Body of pancreas (tissue), 4 donors: ENCODE data around the gene CACNG7. TPM values are rescaled to one million over a fixed set of nuclear protein-coding genes. Genes with fewer than 3 reads are reported as not detected.
"Not testable (repeated sequence)": the region's sequence is repeated elsewhere in the genome, so short reads cannot be mapped to it uniquely, and the experiment has no call there.

Experiments used
- ATAC-seq: fragments of 150-250 bp; one replicate; pipeline ENCODE4 v1.9.1; 2016
- DNase-seq, 4 donors: peaks; one replicate each; pipeline ENCODE4 v3.0.0-alpha.2; 2019
- H3K27ac ChIP-seq, 4 donors: fragments of 200-600 bp; sonication (generic); 1 replicate in 3 of 4; 2 replicates in 1 of 4; pipeline versions ENCODE4 v1.5.1 to v1.6.1; 2016 to 2019; ENCODE audit warnings: mild to moderate bottlenecking in 1 of 4, mixed read lengths in 1 of 4, moderate library complexity in 1 of 4
- H3K27me3 ChIP-seq, 2 donors: fragments of 200-600 bp; sonication (generic); one replicate each; pipeline ENCODE4 v1.6.0; 2016; ENCODE audit warnings: mild to moderate bottlenecking in 1 of 2
- H3K36me3 ChIP-seq, 2 donors: fragments of 200-600 bp; sonication (generic); replicated peaks in 1 of 2; 2 replicates each; pipeline ENCODE4 v1.5.1; 2016; ENCODE audit warnings: low read depth in 2 of 2; ENCODE audit not compliant: insufficient read depth in 1 of 2
- H3K4me1 ChIP-seq: fragments of 200-600 bp; sonication (generic); one replicate; pipeline ENCODE4 v1.6.0; 2016
- H3K4me3 ChIP-seq, 2 donors: fragments of 200-600 bp; sonication (generic); 1 replicate in 1 of 2; 2 replicates in 1 of 2; pipeline ENCODE4 v1.5.1; 2016 to 2019
- H3K9me3 ChIP-seq, 3 donors: fragments of 200-600 bp; sonication (generic); 1 replicate in 2 of 3; 2 replicates in 1 of 3; pipeline ENCODE4 v1.5.1; 2016
- POLR2A ChIP-seq, 3 donors: fragments of 450-650 bp; IDR thresholded peaks; one replicate each; pipeline ENCODE4 v1.6.1; 2016; ENCODE audit warnings: antibody characterized with exemption in 3 of 3, mild to moderate bottlenecking in 2 of 3
- WGBS, 2 donors: methylation state at CpG; one replicate each; pipeline ENCODE4 v1.1.5; 2017; 5-methylcytosine and 5-hydroxymethylcytosine counted together
- intact Hi-C: fragments of 100-400 bp; cut with DNase I; formaldehyde crosslinking; loops from one replicate; pipeline ENCODE4 v1.15.1; 2023
- total RNA-seq, 2 donors: library from RNA; depleted of rRNA; stranded (reverse); fragments of >200 nt; gene quantifications; one replicate each; pipeline ENCODE4 v1.1.0, GENCODE V29; 2016
- TF ChIP-seq, protein P1 (sequence below), 7 experiments: fragments of 450-650 bp in 4 of 7; fragments of 200-600 bp in 3 of 7; sonication (generic) in 3 of 7; IDR thresholded peaks; one replicate each; pipeline ENCODE4 v1.5.1; 2016 to 2019; ENCODE audit warnings: antibody characterized with exemption in 7 of 7

Gene CACNG7
- total RNA-seq, 2 donors from 2014 or later: not detected

GRCh38 chr19:53947624-53948023 is 38.5 kb downstream of the CACNG7 start:
- ATAC-seq: no peak
- Histone ChIP-seq H3K4me3 (no peak overlapping the region), H3K4me1 (no peaks in the 10 kb centered on the region), H3K36me3 (no peaks in the 10 kb centered on the region), H3K27me3 (peaks cover 0 to 5% of the 10 kb centered on the region in 2 donors), H3K9me3 (no peaks in the 10 kb centered on the region), H3K27ac (no peak overlapping the region)
- TF ChIP-seq, protein P1, sequence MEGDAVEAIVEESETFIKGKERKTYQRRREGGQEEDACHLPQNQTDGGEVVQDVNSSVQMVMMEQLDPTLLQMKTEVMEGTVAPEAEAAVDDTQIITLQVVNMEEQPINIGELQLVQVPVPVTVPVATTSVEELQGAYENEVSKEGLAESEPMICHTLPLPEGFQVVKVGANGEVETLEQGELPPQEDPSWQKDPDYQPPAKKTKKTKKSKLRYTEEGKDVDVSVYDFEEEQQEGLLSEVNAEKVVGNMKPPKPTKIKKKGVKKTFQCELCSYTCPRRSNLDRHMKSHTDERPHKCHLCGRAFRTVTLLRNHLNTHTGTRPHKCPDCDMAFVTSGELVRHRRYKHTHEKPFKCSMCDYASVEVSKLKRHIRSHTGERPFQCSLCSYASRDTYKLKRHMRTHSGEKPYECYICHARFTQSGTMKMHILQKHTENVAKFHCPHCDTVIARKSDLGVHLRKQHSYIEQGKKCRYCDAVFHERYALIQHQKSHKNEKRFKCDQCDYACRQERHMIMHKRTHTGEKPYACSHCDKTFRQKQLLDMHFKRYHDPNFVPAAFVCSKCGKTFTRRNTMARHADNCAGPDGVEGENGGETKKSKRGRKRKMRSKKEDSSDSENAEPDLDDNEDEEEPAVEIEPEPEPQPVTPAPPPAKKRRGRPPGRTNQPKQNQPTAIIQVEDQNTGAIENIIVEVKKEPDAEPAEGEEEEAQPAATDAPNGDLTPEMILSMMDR (IDR thresholded peaks at IDR 0.05): no peak
- TF ChIP-seq POLR2A (IDR thresholded peaks at IDR 0.05): no peak
- intact Hi-C loops: no loop called here
- 46 to 57% methylated on average over 5 of the region's 5 CpGs for WGBS, 2 donors
- DNase-seq: no peak

GRCh38 chr19:53948611-53949010 is 39.5 kb downstream of the CACNG7 start:
- H3K27ac ChIP-seq, intact Hi-C loops, DNase-seq, H3K4me3 ChIP-seq, ATAC-seq, H3K4me1 ChIP-seq, H3K36me3 ChIP-seq, H3K27me3 ChIP-seq, H3K9me3 ChIP-seq: not testable (repeated sequence)
- 52 to 66% methylated on average over 5 of the region's 5 CpGs for WGBS, 2 donors

DNA sequence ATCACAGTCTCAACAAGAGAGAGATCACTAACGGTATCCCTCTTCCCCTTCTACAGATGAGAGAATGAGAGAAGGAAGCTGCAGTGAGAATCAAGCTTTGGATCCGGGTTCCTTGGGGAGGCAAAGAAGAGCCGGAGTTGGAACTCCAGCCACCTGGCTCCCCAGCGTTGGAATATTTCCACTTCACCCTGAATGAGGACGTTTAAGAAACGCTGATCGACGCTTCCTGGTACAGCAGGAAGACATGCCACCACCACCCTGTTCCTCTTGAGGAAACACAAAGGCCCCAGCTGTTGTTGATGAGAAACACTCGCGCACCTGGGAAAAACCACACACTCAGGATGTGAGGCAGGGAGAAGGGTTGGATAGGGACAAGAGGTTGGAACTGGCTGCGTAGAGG is 42.4 kb downstream of the CACNG7 start:
- Histone ChIP-seq H3K27ac (no peak overlapping the region), H3K36me3 (no peaks in the 10 kb centered on the region), H3K4me3 (no peak overlapping the region), H3K27me3 (no peaks in the 10 kb centered on the region), H3K4me1 (no peaks in the 10 kb centered on the region), H3K9me3 (no peaks in the 10 kb centered on the region)
- no peak for DNase-seq
- ATAC-seq: no peak
- intact Hi-C loops: no loop called here
- no peak for TF ChIP-seq POLR2A (IDR thresholded peaks at IDR 0.05)
- TF ChIP-seq, protein P1 (IDR thresholded peaks at IDR 0.05): no peak
- 33 to 52% methylated on average over 11 of the region's 11 CpGs for WGBS, 2 donors

DNA sequence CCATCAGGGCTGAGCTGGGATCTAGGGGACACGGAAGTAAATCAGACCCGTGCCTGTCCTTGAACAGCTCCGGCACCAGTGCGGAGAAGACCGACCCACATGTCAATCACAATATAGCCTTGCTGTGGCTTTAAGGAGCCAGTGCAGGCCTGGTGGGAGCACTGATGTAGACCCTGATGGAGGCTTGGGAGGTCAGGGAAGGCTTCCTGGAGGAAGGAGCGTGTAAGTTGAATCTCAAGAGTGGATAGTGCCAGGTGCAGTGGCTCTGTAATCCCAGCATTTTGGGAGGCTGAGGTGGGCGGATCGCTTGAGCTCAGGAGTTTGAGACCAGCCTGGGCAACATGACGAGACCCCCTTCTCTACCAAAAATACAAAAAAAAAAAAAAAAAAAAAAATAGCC is 42.9 kb downstream of the CACNG7 start:
- Histone ChIP-seq H3K9me3 (no peaks in the 10 kb centered on the region), H3K36me3 (no peaks in the 10 kb centered on the region), H3K4me3 (no peak overlapping the region), H3K4me1 (no peaks in the 10 kb centered on the region), H3K27me3 (no peaks in the 10 kb centered on the region), H3K27ac (no peak overlapping the region)
- intact Hi-C loops: no loop called here
- WGBS, 2 donors: 55 to 58% methylated on average over 9 of the region's 9 CpGs
- no peak for TF ChIP-seq POLR2A (IDR thresholded peaks at IDR 0.05)
- TF ChIP-seq, protein P1 (IDR thresholded peaks at IDR 0.05): no peak
- no peak for ATAC-seq
- DNase-seq: no peak

DNA sequence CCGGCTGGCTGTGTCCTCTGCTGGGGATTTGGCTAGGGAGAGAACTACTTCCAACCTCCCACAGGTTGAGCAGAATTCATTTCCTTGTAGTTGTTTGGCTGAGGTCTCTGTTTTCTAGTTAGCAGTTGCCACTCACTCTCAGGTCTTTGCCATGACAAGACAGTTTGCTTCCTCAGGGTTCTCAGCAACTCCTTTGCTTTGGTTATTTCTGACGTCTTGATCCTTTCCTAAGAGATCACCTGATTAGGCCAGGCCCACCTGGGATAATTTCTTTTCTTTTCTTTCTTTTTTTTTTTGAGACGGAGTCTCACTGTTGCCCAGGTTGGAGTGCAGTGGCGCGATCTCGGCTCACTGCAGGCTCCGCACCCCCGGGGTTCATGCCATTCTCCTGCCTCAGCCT is 44.3 kb downstream of the CACNG7 start:
- Histone ChIP-seq H3K27ac (no peak overlapping the region), H3K4me3 (no peak overlapping the region), H3K36me3 (no peaks in the 10 kb centered on the region), H3K27me3 (no peaks in the 10 kb centered on the region), H3K9me3 (no peaks in the 10 kb centered on the region), H3K4me1 (no peaks in the 10 kb centered on the region)
- 80 to 85% methylated on average over 7 to 8 of the region's 8 CpGs for WGBS, 2 donors
- intact Hi-C loops: no loop called here
- DNase-seq: no peak
- TF ChIP-seq, protein P1 (IDR thresholded peaks at IDR 0.05): no peak
- no peak for TF ChIP-seq POLR2A (IDR thresholded peaks at IDR 0.05)
- no peak for ATAC-seq
